Measurements from ENCODE around the gene DNA2.

DNA2 gene

DNA sequence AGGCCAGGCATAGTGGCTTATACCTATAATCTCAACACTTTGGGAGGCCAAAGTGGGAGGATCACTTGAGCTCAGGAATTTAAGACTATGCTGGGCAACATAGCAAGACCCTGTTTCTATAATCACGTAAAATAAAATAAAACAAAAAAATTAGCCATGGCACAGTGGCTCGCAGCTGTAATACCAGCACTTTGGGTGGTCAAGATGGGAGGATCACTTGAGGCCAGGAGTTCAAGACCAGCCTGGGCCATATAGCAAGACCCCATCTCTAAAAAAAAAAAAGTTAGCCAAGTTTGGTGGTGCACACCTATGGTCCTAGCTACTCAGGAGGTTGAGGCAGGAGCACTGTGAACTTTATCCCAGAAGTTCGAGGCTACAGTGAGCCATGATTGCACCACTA, 30.9 kb downstream of the DNA2 start:
- DNase-seq = no peak

DNA sequence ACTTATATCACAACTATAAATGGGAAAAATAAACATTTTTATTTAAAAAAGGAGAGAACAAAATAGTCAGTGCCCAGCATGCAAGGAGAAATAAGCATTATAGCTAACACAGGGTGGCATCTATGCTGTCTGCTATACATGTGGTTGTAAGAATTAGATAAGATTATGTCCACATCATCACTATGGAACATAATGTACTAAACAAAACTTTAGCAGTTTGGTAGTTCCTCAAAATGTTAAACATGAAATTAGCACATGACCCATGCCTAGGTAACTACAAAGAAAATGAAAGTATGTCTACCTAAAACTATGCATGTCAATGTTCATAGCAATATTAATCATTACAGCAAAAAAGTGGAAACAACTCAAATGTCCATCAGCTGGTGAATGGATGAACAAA, 36.0 kb downstream of the DNA2 start:
- DNase-seq = no peak

DNA sequence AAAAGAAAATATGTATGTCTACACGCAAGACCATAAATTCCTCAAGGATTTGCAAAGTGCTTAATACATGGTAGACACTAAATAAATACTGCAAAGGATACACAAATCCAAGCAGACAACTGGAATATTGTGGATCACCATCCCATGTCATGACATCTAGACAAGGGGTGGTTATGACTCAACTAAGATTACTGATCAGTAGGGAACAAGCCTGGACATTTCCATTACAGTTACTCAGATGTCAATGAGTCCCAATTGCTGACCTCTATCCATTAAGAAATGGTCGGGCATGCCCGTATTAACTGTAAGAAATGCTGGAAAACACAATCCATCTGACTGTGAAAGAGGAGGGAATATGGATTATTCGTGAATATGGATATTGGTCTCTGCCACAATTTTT, 37.1 kb downstream of the DNA2 start:
- no peak for DNase-seq

DNA sequence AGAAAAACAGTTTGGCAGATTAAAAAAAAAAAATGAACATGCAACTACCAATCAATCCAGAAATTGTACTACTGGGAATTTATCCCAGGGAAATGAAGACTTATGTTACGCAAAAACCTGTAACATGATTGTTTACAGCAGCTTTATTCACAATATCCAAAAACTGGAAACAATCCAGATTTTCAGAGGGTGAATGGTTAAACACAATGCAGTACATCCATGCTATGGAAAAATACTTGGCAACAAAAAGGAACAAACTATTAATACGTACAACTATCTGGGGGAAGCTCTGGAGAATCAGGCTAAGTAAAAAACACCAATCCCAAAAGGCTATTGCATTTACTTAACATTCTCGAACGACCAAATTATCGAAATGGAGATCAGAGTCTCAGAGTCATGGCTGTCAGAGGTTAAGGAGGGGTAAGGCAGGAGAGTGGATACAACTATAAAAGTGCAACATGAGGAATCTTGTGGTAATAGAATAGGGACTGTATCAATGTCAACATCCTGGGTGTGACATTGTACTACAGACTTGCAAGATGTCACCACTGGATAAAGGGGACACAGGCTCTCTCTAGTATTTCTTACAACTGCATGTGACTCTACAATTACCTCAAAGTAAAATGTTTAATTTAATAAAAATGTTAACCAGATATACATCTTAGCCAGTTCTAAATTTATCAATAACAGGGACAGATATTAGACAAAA, 43.2 kb downstream of the DNA2 start:
- DNase-seq = no peak

- no peak for DNase-seq
These were observed 47.2 kb downstream of the DNA2 start for GRCh38 chr10:68424454-68425014.

GRCh38 chr10:68423522-68423921, 48.3 kb downstream of the DNA2 start:
- DNase-seq = no peak

GRCh38 chr10:68419376-68419775, 52.4 kb downstream of the DNA2 start:
- no peak for DNase-seq

- no peak for DNase-seq
These were observed 62.8 kb downstream of the DNA2 start for GRCh38 chr10:68408898-68409518.

- DNase-seq = peak; percentile 70
These were observed 64.8 kb downstream of the DNA2 start, which contains the start of gene RUFY2 for GRCh38 chr10:68406815-68407548. TSS of gene RUFY2 (minus strand) at chr10:68407277. CDS start at chr10:68407189, 88 bp downstream.

DNA sequence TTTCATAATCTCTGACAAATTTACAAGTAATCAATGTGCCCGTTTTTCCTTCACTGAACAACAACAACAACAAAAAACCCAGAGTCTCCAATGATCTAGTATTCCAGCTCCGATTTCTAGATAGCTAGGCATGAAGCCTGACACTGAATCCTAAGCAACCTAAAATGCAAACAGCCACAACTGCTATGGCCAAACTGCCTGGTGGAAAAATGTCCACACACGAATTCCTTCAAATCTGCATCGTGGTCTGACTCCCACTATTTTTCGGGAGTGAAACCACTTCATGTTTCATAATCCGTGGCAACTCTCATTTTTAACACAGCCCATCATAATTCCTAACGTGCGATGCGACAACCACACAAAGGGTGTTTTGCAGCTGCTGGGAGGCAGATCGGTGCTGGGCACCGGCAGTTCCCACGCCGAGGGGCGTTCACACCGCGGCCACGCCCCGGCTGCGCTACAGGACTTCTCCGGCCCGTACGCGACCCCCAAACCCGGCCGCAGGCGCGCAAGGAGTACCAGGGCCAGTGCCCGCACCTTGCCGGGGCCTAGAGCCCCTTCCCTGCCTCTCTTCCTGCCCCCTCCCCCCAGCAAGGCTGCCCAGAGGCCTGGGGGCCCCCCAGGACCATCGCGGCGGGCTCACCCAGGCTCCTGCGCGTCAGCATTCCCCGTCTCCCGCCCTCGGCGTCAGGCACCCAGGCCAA, 65.5 kb downstream of the DNA2 start:
- DNase-seq = peak; percentile 88

- DNase-seq = no peak
These were observed 68.1 kb downstream of the DNA2 start for GRCh38 chr10:68403701-68404100.

- DNase-seq = peak; percentile 54
These were observed 69.5 kb downstream of the DNA2 start for GRCh38 chr10:68402276-68402675.

DNA sequence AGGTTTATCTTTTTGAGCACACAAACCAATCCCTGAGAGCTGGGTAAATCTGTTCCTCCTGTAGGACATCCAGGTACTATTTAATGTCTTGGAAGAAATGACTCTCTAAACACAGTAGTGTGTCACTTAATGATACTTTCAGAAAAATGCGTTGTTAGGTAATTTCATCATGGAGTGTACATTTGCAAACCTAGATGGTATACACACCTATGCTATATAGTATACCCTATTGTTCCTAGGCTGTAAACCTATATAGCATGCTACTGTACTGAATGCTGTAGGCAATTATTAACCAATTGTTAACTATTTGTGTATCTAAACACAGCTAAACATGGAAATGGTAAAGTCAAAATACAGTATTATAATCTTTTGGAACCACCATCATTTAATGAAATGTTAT, 74.8 kb downstream of the DNA2 start:
- DNase-seq = no peak

DNA sequence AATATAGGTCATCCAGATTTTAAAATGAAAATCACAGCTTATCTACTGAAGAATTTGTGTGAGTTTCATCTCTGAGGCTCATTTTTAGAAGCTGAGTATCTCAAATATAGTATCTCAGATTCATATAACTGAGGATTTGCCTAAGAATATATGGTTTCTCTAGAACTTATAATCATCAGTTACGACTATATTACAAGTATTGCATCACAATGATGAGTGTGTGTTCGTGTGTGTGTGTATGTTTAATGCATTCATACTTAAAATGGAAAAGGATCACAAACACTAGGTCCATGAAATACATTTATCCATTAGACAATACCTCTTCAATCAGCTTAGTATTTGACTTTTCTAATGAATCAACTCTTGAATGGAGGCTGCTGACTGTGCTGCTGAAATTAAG, 86.0 kb downstream of the DNA2 start:
- no peak for DNase-seq

DNA sequence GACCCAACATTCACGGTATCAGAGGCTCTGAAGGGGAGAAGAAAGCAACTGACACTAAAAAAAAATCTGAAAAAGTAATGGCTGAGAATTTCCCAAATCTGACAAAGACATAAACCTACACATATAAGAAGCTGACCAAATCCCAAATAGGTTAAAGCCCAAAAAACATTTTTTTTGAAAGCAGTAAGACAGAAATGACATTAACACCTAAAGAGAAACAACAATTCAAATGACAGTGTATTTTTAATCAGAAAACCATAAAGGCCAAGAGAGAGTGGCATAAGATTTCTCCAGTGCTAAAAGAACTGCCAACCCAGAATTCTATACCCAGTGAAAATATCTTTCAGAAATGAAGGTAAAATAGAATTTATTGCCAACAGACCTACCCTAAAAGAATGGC, 100.2 kb downstream of the DNA2 start:
- DNase-seq = no peak

- no peak for DNase-seq
These were observed 104.7 kb downstream of the DNA2 start for GRCh38 chr10:68367121-68367520.

- DNase-seq = no peak
These were observed 105.2 kb downstream of the DNA2 start for GRCh38 chr10:68366600-68366999.

DNA sequence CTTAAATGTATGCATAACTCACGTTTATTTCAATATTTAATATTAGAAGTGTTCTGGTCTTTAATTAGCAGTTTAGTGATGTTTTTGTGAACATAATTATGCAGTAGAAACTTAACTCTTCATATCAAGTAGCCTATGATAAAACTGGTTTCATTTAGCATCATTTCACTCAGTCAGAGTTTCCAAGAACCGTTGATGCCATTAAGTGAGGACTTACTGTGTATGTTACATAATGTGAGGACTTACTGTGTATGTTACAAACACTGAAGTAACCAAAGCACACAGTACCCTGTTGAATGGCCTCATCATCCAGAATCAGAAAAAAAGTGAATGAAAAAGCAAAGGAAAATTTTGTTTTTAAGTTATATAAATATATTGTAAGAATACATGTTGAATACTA, 106.2 kb downstream of the DNA2 start:
- no peak for DNase-seq

DNA sequence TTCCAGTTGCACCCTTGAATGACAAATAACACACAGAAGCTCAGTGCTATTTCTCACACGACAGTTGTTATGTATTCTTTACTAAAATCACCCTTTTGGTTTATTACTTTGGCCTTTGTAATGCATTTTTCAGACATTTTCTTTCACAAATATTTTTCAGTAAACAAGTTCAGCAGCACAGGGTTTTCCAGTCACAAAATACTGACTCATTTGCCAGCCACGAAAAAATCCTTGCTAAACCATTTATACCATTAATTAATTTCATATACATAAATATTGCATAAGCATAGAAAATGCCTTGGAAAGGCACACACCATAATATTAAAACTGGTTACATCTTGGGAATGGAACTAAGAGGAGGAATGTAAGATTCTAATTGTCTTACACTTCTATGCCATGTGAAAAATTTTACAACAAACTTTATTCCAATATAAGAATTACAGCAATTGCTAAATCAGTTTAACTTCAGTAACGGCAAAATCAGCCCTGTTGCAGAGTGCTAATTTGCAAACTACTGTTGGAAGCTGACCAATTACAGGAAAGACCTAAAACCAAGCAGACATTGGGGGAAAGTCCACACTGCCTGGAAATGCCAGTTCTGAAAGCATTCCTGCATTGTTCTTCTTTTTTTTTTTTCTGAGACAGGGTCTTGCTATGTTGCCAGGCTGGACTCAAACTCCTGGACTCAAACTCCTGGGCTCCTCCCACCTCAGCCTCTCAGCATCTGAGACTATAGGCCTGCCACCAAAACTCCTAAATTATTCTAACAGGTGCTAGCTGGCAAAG, 107.5 kb downstream of the DNA2 start:
- DNase-seq = no peak
